Measurements from ENCODE around the gene DOCK6.

The DOCK6 gene

GRCh38 chr19:11273989-11274388, 11.7 kb upstream of the DOCK6 start:
- H3K4me3 ChIP-seq (ENCODE audit: low read depth, low read length): no peak overlapping the region
- TF ChIP-seq, protein P1, sequence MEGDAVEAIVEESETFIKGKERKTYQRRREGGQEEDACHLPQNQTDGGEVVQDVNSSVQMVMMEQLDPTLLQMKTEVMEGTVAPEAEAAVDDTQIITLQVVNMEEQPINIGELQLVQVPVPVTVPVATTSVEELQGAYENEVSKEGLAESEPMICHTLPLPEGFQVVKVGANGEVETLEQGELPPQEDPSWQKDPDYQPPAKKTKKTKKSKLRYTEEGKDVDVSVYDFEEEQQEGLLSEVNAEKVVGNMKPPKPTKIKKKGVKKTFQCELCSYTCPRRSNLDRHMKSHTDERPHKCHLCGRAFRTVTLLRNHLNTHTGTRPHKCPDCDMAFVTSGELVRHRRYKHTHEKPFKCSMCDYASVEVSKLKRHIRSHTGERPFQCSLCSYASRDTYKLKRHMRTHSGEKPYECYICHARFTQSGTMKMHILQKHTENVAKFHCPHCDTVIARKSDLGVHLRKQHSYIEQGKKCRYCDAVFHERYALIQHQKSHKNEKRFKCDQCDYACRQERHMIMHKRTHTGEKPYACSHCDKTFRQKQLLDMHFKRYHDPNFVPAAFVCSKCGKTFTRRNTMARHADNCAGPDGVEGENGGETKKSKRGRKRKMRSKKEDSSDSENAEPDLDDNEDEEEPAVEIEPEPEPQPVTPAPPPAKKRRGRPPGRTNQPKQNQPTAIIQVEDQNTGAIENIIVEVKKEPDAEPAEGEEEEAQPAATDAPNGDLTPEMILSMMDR (IDR thresholded peaks at IDR 0.05; ENCODE audit: low read depth, low read length): no peak

DNA sequence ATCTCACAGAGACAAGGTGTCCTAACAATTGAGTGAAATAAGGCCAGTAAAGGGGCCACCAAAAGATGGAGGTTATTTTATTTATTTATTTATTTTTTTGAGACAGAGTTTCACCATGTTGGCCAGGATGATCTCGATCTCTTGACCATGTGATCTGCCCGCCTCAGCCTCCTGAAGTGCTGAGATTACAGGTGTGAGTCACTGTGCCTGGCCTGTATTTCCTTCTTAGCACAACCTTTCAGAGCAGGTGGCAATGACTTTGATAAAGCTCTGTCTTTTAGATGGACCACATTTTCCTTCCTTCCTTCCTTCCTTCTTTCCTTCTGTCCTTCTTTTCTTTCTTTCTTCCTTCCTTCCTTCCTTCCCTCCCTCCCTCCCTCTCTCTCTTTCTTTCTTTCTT, 11.0 kb upstream of the DOCK6 start:
- TF ChIP-seq, protein P1 (IDR thresholded peaks at IDR 0.05; ENCODE audit: low read depth, low read length): no peak
- H3K4me3 ChIP-seq (ENCODE audit: low read depth, low read length): no peak overlapping the region

DNA sequence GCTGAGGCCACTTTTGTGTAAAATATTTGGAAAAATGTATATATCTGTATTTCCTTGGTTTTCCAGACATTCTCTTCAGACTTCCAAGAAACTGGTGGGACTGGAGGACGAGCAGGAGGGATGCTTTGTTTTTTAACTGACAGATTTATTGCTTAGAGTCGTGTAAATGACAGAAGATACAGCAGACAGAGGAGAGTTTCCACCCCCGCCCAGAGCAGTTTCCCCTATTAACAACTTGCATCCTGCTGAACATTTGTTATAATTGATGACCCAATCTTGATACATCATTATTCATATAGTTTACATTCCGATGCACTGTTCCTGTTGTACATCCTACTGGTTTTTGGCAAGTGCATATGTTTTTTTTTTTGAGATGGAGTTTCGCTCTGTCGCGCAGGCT, 7.1 kb upstream of the DOCK6 start:
- no peak overlapping the region for H3K4me3 ChIP-seq (ENCODE audit: low read depth, low read length)
- TF ChIP-seq, protein P1 (IDR thresholded peaks at IDR 0.05; ENCODE audit: low read depth, low read length): no peak

DNA sequence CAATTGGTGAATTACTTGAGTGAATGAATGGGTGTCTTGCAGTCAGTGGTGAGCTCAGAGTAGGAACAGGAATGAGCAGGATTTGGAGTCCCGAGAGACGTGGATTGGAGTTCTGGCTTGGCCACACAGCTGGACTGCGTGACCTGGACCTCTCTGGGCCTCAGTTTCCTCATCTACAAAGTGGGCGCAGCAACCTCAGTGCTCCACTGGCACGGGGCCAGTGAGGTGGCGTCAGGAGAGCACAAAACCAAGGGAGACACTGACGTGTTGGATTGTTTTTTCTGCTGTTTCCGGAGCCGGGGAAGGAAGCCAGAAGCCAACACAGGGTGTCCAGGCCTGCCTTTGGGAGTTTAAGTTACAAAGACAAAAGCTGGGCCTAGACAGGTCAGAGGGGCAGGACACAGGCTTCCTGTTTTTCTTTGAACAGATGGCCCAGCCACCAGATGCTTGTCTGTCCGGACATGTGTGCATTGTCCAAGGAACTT, 6.5 kb upstream of the DOCK6 start:
- no peak overlapping the region for H3K4me3 ChIP-seq (ENCODE audit: low read depth, low read length)
- TF ChIP-seq, protein P1 (IDR thresholded peaks at IDR 0.05; ENCODE audit: low read depth, low read length): no peak

GRCh38 chr19:11267316-11268085, 5.2 kb upstream of the DOCK6 start:
- H3K4me3 ChIP-seq (ENCODE audit: low read depth, low read length): no peak overlapping the region
- TF ChIP-seq, protein P1 (IDR thresholded peaks at IDR 0.05; ENCODE audit: low read depth, low read length): no peak

- H3K4me3 ChIP-seq (ENCODE audit: low read depth, low read length): no peak overlapping the region
- TF ChIP-seq, protein P1 (IDR thresholded peaks at IDR 0.05; ENCODE audit: low read depth, low read length): no peak
Measured at GRCh38 chr19:11265785-11266236, 3.5 kb upstream of the DOCK6 start.

- TF ChIP-seq, protein P1 (IDR thresholded peaks at IDR 0.05; ENCODE audit: low read depth, low read length): no peak
- H3K4me3 ChIP-seq (ENCODE audit: low read depth, low read length): no peak overlapping the region
Measured at GRCh38 chr19:11265177-11265784, 3.0 kb upstream of the DOCK6 start.
